Transverse colon (tissue), 4 donors: ENCODE measurements around the gene STEAP1B. TPM values are rescaled to one million over a fixed set of nuclear protein-coding genes. Genes with fewer than 3 reads are reported as not detected.
"Not testable (repeated sequence)": the region's sequence is repeated elsewhere in the genome, so short reads cannot be mapped to it uniquely, and the experiment has no call there.

Experiments used
- DNase-seq: peaks from one replicate; pipeline ENCODE4 v3.0.0-alpha.2; 2019
- H3K27ac ChIP-seq, 4 donors: fragments of 200-600 bp; sonication (generic); 2 replicates each; pipeline ENCODE4 v1.5.1; 2016 to 2018; ENCODE audit warnings: inconsistent platforms in 4 of 4
- H3K27me3 ChIP-seq: fragments of 200-600 bp; sonication (generic); 2 replicates; pipeline ENCODE4 v1.5.1; 2017; ENCODE audit warnings: inconsistent platforms
- H3K36me3 ChIP-seq, 4 donors: fragments of 200-600 bp; sonication (generic); 2 replicates each; pipeline ENCODE4 v1.5.1; 2017 to 2019; ENCODE audit warnings: inconsistent platforms in 4 of 4
- H3K4me1 ChIP-seq, 4 donors: fragments of 200-600 bp; sonication (generic); 2 replicates each; pipeline ENCODE4 v1.5.1; 2017 to 2020; ENCODE audit warnings: inconsistent platforms in 4 of 4
- H3K4me3 ChIP-seq, 4 donors: fragments of 200-600 bp; sonication (generic); 1 replicate in 1 of 4; 2 replicates in 3 of 4; pipeline versions ENCODE4 v1.5.1 to v1.6.1; 2017 to 2019; ENCODE audit warnings: inconsistent platforms in 4 of 4
- H3K9me3 ChIP-seq, 2 donors: fragments of 200-600 bp; sonication (generic); 2 replicates each; pipeline ENCODE4 v1.5.1; 2017 to 2019; ENCODE audit warnings: inconsistent platforms in 2 of 2
- EP300 ChIP-seq: sonication (generic); formaldehyde crosslinking; IDR thresholded peaks from one replicate; pipeline ENCODE4 v1.6.1; 2017; ENCODE audit warnings: antibody characterized with exemption, low read depth
- POLR2A ChIP-seq: fragments of 450-650 bp; IDR thresholded peaks from one replicate; pipeline ENCODE4 v1.6.1; 2016; ENCODE audit warnings: antibody characterized with exemption, mild to moderate bottlenecking, moderate library complexity
- POLR2AphosphoS5 ChIP-seq, 3 donors: sonication (generic); formaldehyde crosslinking; IDR thresholded peaks; one replicate each; pipeline ENCODE4 v1.6.1; 2016; ENCODE audit warnings: antibody characterized with exemption in 3 of 3
- WGBS, 2 donors: methylation state at CpG; one replicate each; pipeline ENCODE4 v1.1.5; 2018; ENCODE audit warnings: low coverage in 1 of 2; 5-methylcytosine and 5-hydroxymethylcytosine counted together
- in situ Hi-C, 4 donors: fragments of 200-750 bp; cut with MboI; loops; one replicate each; pipeline versions ENCODE4 v1.15.0 to v1.15.1; 2017; ENCODE audit warnings: low sequenced_read_pairs in 3 of 4, low pct_ligation_motif_present in 1 of 4, low pct_unique_long_range_greater_than_20kb in 1 of 4
- intact Hi-C: fragments of 100-400 bp; cut with DNase I; formaldehyde crosslinking; loops from one replicate; pipeline ENCODE4 v1.15.1; 2023; ENCODE audit warnings: low total_unique reads
- total RNA-seq, 4 donors: library from RNA; depleted of rRNA; stranded (reverse); fragments of >200 nt; gene quantifications; one replicate each; pipeline ENCODE4 v1.1.0, GENCODE V29; 2016
- TF ChIP-seq, protein P1 (sequence below), 5 experiments: fragments of 200-600 bp in 3 of 5; fragments of 450-650 bp in 2 of 5; sonication (generic) in 3 of 5; IDR thresholded peaks; 1 replicate in 2 of 5; 2 replicates in 3 of 5; pipeline ENCODE4 v1.5.1; 2016 to 2017; ENCODE audit warnings: antibody characterized with exemption in 5 of 5, inconsistent platforms in 3 of 5, mild to moderate bottlenecking in 2 of 5, moderate library complexity in 1 of 5

The STEAP1B gene
- total RNA-seq, 4 donors from 2014 or later = 0.64 to 3.7 TPM; not detected in 2

GRCh38 chr7:22442187-22442881, 57.7 kb downstream of the STEAP1B start:
- Histone ChIP-seq H3K9me3 (no peaks in the 10 kb centered on the region), H3K27ac (peak overlapping the region in 3 of 4 donors; percentile 68 to 76 (median 73)), H3K27me3 (no peaks in the 10 kb centered on the region), H3K4me3 (no peak overlapping the region), H3K36me3 (no peaks in the 10 kb centered on the region), H3K4me1 (peaks cover 17 to 38% (median 36%) of the 10 kb centered on the region in 4 donors)
- DNase-seq = no peak
- in situ Hi-C loops (no loop called here), intact Hi-C loops (no loop called here)
- 54% methylated on average over 6 to 8 of the region's 8 CpGs for WGBS, 2 donors
- TF ChIP-seq, protein P1, sequence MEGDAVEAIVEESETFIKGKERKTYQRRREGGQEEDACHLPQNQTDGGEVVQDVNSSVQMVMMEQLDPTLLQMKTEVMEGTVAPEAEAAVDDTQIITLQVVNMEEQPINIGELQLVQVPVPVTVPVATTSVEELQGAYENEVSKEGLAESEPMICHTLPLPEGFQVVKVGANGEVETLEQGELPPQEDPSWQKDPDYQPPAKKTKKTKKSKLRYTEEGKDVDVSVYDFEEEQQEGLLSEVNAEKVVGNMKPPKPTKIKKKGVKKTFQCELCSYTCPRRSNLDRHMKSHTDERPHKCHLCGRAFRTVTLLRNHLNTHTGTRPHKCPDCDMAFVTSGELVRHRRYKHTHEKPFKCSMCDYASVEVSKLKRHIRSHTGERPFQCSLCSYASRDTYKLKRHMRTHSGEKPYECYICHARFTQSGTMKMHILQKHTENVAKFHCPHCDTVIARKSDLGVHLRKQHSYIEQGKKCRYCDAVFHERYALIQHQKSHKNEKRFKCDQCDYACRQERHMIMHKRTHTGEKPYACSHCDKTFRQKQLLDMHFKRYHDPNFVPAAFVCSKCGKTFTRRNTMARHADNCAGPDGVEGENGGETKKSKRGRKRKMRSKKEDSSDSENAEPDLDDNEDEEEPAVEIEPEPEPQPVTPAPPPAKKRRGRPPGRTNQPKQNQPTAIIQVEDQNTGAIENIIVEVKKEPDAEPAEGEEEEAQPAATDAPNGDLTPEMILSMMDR (IDR thresholded peaks at IDR 0.05) = no peak

- DNase-seq = no peak
- in situ Hi-C loops (no loop called here), intact Hi-C loops (no loop called here)
- Histone ChIP-seq H3K27ac (no peak overlapping the region), H3K27me3 (no peaks in the 10 kb centered on the region), H3K36me3 (no peaks in the 10 kb centered on the region), H3K4me1 (peaks cover 17 to 36% (median 35%) of the 10 kb centered on the region in 4 donors), H3K9me3 (no peaks in the 10 kb centered on the region), H3K4me3 (no peak overlapping the region)
- TF ChIP-seq EP300 = no peak
- no peak for TF ChIP-seq POLR2AphosphoS5 (IDR thresholded peaks at IDR 0.05)
- TF ChIP-seq, protein P1 (IDR thresholded peaks at IDR 0.05) = no peak
- no peak for TF ChIP-seq POLR2A
- 96 to 100% methylated on average over 1 to 3 of the region's 3 CpGs for WGBS, 2 donors
These were observed 58.8 kb downstream of the STEAP1B start for GRCh38 chr7:22441157-22441556.

DNA sequence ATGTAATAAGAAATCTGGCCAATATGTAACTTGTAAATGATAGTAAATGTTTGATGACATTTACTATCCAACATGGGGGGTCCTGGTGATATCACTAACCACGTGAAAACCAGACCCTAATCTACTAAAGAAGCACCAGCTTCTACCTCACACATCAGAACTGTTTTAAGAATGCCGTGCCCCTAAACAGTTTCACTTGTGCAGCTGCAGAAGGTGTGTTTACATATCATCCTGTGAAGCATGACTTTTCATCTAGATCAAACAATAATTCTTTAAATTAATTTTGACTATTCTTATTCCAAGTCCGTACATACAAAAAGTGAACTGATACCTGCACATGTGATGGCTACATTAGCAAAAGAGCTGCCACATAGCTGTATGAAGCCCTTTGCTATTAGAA, 61.0 kb downstream of the STEAP1B start:
- Histone ChIP-seq H3K36me3 (no peaks in the 10 kb centered on the region), H3K27me3 (no peaks in the 10 kb centered on the region), H3K9me3 (no peaks in the 10 kb centered on the region), H3K27ac (no peak overlapping the region), H3K4me3 (no peak overlapping the region), H3K4me1 (peaks cover 0 to 15% (median 14%) of the 10 kb centered on the region in 4 donors)
- in situ Hi-C loops = no loop called here
- 44 to 62% methylated on average over 3 of the region's 3 CpGs for WGBS, 2 donors
- TF ChIP-seq EP300 = no peak
- no peak for DNase-seq
- intact Hi-C loops = no loop called here

DNA sequence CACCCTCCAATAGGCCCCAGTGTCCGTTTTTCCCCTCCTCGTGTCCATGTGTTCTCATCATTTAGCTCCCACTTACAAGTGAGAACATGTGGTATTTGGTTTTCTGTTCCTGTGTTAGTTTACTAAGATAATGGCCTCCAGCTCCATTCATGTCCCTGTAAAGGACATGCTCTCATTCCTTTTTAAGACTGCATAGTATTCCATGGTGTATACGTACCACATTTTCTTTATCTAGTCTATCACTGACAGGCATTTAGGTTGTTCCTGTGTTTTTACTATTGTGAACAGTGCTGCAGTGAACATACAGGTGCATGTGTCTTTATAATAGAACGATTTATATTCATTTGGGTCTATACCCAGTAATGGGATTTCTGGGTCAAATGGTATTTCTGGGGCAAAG, 63.4 kb downstream of the STEAP1B start:
- H3K27me3 ChIP-seq, H3K36me3 ChIP-seq, intact Hi-C loops, H3K27ac ChIP-seq, H3K9me3 ChIP-seq, in situ Hi-C loops, H3K4me1 ChIP-seq, H3K4me3 ChIP-seq, DNase-seq: not testable (repeated sequence)
- WGBS, 2 donors = 92 to 93% methylated on average over 4 of the region's 4 CpGs

- no peak overlapping the region for H3K27ac ChIP-seq
- no peaks in the 10 kb centered on the region for H3K27me3 ChIP-seq
- H3K9me3 ChIP-seq = no peaks in the 10 kb centered on the region
- TF ChIP-seq, protein P1 (IDR thresholded peaks at IDR 0.05) = no peak
- H3K36me3 ChIP-seq = no peaks in the 10 kb centered on the region
- WGBS, 2 donors = 87 to 89% methylated on average over 5 to 8 of the region's 8 CpGs
- in situ Hi-C loops = no loop called here
- no peak overlapping the region for H3K4me3 ChIP-seq
- intact Hi-C loops = no loop called here
- DNase-seq = no peak
- H3K4me1 ChIP-seq = no peaks in the 10 kb centered on the region
These were observed 64.3 kb downstream of the STEAP1B start for GRCh38 chr7:22435720-22436119.
